Measurements from ENCODE around the gene RSPO3.

DNA sequence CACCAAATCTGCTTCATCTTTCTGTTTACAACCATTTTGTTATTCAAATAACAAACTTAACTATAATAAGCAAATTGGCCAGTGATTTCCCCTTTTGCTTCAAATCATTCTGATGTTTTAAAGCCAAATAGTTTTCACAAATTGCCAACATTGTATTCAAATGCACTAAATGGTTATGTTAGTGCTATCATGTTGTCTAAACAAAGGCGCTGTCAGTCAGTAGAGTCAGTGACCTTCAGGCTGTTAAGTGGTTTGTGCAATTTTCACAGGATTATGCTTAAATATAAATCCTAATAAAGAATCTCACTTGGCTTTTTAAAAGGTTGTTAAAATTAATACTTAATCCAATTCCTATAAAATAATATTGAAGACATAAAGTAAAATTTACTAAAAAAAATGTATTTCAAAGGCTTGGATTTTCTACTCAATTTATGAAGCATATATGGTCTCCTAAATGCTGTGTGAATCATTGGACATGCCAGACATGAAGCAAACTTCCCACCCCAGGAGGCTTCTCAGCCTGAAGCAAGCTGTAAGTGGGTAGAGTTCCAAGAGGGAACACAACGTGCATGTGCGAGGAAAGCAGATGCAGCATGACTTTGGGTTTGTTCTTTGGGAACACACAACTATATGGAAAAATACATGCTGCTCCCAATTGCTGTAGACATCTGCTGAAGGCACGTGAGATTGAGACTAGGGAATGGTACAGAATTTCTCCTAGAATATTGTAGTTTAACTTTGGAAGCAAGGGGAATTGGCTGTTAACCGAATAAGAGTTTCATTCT, 54.9 kb downstream of the RSPO3 start:
- TF ChIP-seq SUZ12 (IDR thresholded peaks at IDR 0.05) (no peak), CTBP1 (IDR thresholded peaks at IDR 0.05; ENCODE audit: borderline replicate concordance) (no peak)

Measured in HEK293T (cell line).